Colonic mucosa (tissue), 4 donors: Measurements from ENCODE around the gene RAD51B. TPM values are rescaled to one million over a fixed set of nuclear protein-coding genes. Genes with fewer than 3 reads are reported as not detected.
A peak's percentile ranks its signal among the peaks of the same experiment; 100 is the strongest.

Experiments
- DNase-seq: peaks from one replicate; pipeline ENCODE4 v3.0.0-alpha.2; 2020
- H3K27ac ChIP-seq: fragments of 200-600 bp; one replicate; pipeline ENCODE4 v1.8.0; 2021
- H3K27me3 ChIP-seq: fragments of 200-600 bp; one replicate; pipeline ENCODE4 v1.8.0; 2021
- H3K36me3 ChIP-seq: fragments of 200-600 bp; one replicate; pipeline ENCODE4 v1.8.0; 2021
- H3K4me1 ChIP-seq: fragments of 200-600 bp; one replicate; pipeline ENCODE4 v1.8.0; 2021; ENCODE audit warnings: mild to moderate bottlenecking
- H3K4me3 ChIP-seq: fragments of 200-600 bp; one replicate; pipeline ENCODE4 v1.8.0; 2021
- H3K9ac ChIP-seq, 2 donors: one replicate each; pipeline ENCODE4 v1.7.0; 2013; ENCODE audit warnings: control low read depth in 2 of 2, low read depth in 2 of 2, low read length in 2 of 2
- H3K9me3 ChIP-seq: fragments of 200-600 bp; one replicate; pipeline ENCODE4 v1.8.0; 2021
- CTCF ChIP-seq: fragments of 200-600 bp; IDR thresholded peaks from one replicate; pipeline ENCODE4 v1.8.0; 2022; ENCODE audit warnings: antibody characterized with exemption, mild to moderate bottlenecking
- intact Hi-C: fragments of 100-400 bp; cut with DNase I; formaldehyde crosslinking; loops from one replicate; pipeline ENCODE4 v1.14.1; 2022
- total RNA-seq, 2 donors: library from RNA; stranded (reverse); fragmentation: NEBNext Ultra II Directional in 1 of 2; extraction: Animal tissue kit (Norgen Biotek cat#: 25700) in 1 of 2; gene quantifications; one replicate each; pipeline ENCODE4 v1.2.1, GENCODE V29; 2021
- donor health status: healthy.
- donor health status: DM: no; HTN: no; CAD: no.
- donor health status: DM: no; HTN: no; CAD: no.

Gene RAD51B
- total RNA-seq, 2 donors from 2014 or later, result 12.7 to 22.0 TPM

- Histone ChIP-seq H3K4me3 (no peak overlapping the region), H3K9ac (no peak overlapping the region), H3K36me3 (no peaks in the 10 kb centered on the region), H3K27ac (peak overlapping the region; percentile 40), H3K9me3 (no peaks in the 10 kb centered on the region), H3K27me3 (no peaks in the 10 kb centered on the region), H3K4me1 (no peaks in the 10 kb centered on the region)
- peak; percentile 45 for DNase-seq
- no peak for TF ChIP-seq CTCF
- intact Hi-C loops, result no loop called here
Observed at GRCh38 chr14:68392393-68393141, 573.0 kb downstream of the RAD51B start.

- Histone ChIP-seq H3K4me1 (no peaks in the 10 kb centered on the region), H3K27me3 (no peaks in the 10 kb centered on the region), H3K27ac (peak overlapping the region; percentile 40), H3K36me3 (no peaks in the 10 kb centered on the region), H3K4me3 (no peak overlapping the region), H3K9me3 (no peaks in the 10 kb centered on the region), H3K9ac (no peak overlapping the region)
- DNase-seq, result no peak
- no peak for TF ChIP-seq CTCF
- intact Hi-C loops, result no loop called here
Observed at GRCh38 chr14:68393259-68393658, 573.7 kb downstream of the RAD51B start.

- no peaks in the 10 kb centered on the region for H3K9me3 ChIP-seq
- peak overlapping the region; percentile 16 for H3K27ac ChIP-seq
- H3K27me3 ChIP-seq, result no peaks in the 10 kb centered on the region
- no peak overlapping the region for H3K4me3 ChIP-seq
- intact Hi-C loops, result no loop called here
- TF ChIP-seq CTCF, result no peak
- H3K36me3 ChIP-seq, result no peaks in the 10 kb centered on the region
- H3K4me1 ChIP-seq, result no peaks in the 10 kb centered on the region
- peak overlapping the region in 1 of 2 donors; percentile 21 for H3K9ac ChIP-seq
- no peak for DNase-seq
Observed at GRCh38 chr14:68394118-68394763, 574.7 kb downstream of the RAD51B start.

GRCh38 chr14:68394764-68395143, 575.2 kb downstream of the RAD51B start:
- Histone ChIP-seq H3K36me3 (no peaks in the 10 kb centered on the region), H3K27ac (peak overlapping the region; percentile 16), H3K9ac (peak overlapping the region in 1 of 2 donors; percentile 21), H3K4me1 (no peaks in the 10 kb centered on the region), H3K27me3 (no peaks in the 10 kb centered on the region), H3K4me3 (no peak overlapping the region), H3K9me3 (no peaks in the 10 kb centered on the region)
- no peak for TF ChIP-seq CTCF
- intact Hi-C loops, result no loop called here
- DNase-seq, result no peak

GRCh38 chr14:68395604-68396003, 576.0 kb downstream of the RAD51B start:
- Histone ChIP-seq H3K4me1 (no peaks in the 10 kb centered on the region), H3K4me3 (no peak overlapping the region), H3K9ac (no peak overlapping the region), H3K36me3 (no peaks in the 10 kb centered on the region), H3K27ac (no peak overlapping the region), H3K9me3 (no peaks in the 10 kb centered on the region), H3K27me3 (no peaks in the 10 kb centered on the region)
- no peak for TF ChIP-seq CTCF
- DNase-seq, result no peak
- intact Hi-C loops, result no loop called here
